SHP77 (cell line): ENCODE data around the gene AKAP11.

Source experiments
- DNase-seq, 2 experiments: peaks; one replicate each; lab custom pipeline; 2025; lab: John Stamatoyannopoulos, UW

AKAP11 gene

GRCh38 chr13:42337808-42338600, 66.1 kb downstream of the AKAP11 start:
- DNase-seq, result no peak

- DNase-seq, result no peak
Observed at GRCh38 chr13:42345367-42345766, 73.4 kb downstream of the AKAP11 start.

- DNase-seq, result no peak
Observed at GRCh38 chr13:42348576-42348975, 76.6 kb downstream of the AKAP11 start.

GRCh38 chr13:42350141-42350540, 78.2 kb downstream of the AKAP11 start:
- no peak for DNase-seq

GRCh38 chr13:42354241-42355091, 82.5 kb downstream of the AKAP11 start:
- peak in 1 of 2 experiments; percentile 3 for DNase-seq

- no peak for DNase-seq
Observed at GRCh38 chr13:42355092-42355485, 83.1 kb downstream of the AKAP11 start.

GRCh38 chr13:42355491-42356183, 83.7 kb downstream of the AKAP11 start:
- DNase-seq, result no peak

GRCh38 chr13:42356184-42356575, 84.2 kb downstream of the AKAP11 start:
- no peak for DNase-seq

- DNase-seq, result no peak
Observed at GRCh38 chr13:42360046-42360574, 88.2 kb downstream of the AKAP11 start.

- no peak for DNase-seq
Observed at GRCh38 chr13:42361701-42362100, 89.7 kb downstream of the AKAP11 start.

- no peak for DNase-seq
Observed at GRCh38 chr13:42363941-42364612, 92.1 kb downstream of the AKAP11 start.

GRCh38 chr13:42364613-42365000, 92.7 kb downstream of the AKAP11 start:
- DNase-seq, result no peak

GRCh38 chr13:42367831-42368230, 95.9 kb downstream of the AKAP11 start:
- DNase-seq, result no peak

- DNase-seq, result no peak
Observed at GRCh38 chr13:42369071-42369797, 97.3 kb downstream of the AKAP11 start.

- no peak for DNase-seq
Observed at GRCh38 chr13:42370229-42370628, 98.3 kb downstream of the AKAP11 start.
